Fibroblast of pulmonary artery (primary cell): ENCODE data around the gene ANKRD23.

Source experiments
- DNase-seq: peaks from one replicate; pipeline ENCODE4 v3.0.0-alpha.2; 2010; ENCODE audit warnings: low read depth
- H3K4me3 ChIP-seq: replicated peaks from 2 replicates; pipeline ENCODE4 v1.5.1; 2011; ENCODE audit warnings: low read depth, mild to moderate bottlenecking, control low read depth, low read length, moderate library complexity
- TF ChIP-seq, protein P1 (sequence below): IDR thresholded peaks from 2 replicates; pipeline ENCODE4 v1.5.1; 2011; ENCODE audit warnings: mild to moderate bottlenecking, control low read depth, low read length, inconsistent platforms; ENCODE audit errors: missing control alignments

Gene ANKRD23

DNA sequence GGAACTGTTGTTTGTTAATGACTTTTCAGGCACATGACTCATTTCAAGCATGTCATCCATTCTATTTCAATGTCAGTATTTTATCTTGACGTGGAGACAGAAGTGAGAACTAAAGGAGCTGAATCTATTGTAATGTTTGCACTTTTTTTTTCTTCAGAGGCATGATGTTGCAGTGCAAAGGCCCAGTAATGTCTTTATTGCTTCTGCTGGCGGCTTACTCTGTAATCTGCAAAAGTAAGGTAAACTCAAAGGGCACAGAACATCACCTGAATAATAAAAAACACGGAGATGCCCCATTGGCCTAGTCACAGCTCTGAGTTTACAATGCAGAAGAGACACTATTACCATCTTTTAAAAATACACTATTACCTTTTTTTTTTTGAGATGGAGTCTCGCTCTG is 30.2 kb downstream of the ANKRD23 start:
- TF ChIP-seq, protein P1, sequence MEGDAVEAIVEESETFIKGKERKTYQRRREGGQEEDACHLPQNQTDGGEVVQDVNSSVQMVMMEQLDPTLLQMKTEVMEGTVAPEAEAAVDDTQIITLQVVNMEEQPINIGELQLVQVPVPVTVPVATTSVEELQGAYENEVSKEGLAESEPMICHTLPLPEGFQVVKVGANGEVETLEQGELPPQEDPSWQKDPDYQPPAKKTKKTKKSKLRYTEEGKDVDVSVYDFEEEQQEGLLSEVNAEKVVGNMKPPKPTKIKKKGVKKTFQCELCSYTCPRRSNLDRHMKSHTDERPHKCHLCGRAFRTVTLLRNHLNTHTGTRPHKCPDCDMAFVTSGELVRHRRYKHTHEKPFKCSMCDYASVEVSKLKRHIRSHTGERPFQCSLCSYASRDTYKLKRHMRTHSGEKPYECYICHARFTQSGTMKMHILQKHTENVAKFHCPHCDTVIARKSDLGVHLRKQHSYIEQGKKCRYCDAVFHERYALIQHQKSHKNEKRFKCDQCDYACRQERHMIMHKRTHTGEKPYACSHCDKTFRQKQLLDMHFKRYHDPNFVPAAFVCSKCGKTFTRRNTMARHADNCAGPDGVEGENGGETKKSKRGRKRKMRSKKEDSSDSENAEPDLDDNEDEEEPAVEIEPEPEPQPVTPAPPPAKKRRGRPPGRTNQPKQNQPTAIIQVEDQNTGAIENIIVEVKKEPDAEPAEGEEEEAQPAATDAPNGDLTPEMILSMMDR: no peak
- no peak overlapping the region for H3K4me3 ChIP-seq
- no peak for DNase-seq

GRCh38 chr2:96811917-96812316 is 31.9 kb downstream of the ANKRD23 start:
- DNase-seq: peak; percentile 44
- TF ChIP-seq, protein P1: no peak
- H3K4me3 ChIP-seq: no peak overlapping the region

DNA sequence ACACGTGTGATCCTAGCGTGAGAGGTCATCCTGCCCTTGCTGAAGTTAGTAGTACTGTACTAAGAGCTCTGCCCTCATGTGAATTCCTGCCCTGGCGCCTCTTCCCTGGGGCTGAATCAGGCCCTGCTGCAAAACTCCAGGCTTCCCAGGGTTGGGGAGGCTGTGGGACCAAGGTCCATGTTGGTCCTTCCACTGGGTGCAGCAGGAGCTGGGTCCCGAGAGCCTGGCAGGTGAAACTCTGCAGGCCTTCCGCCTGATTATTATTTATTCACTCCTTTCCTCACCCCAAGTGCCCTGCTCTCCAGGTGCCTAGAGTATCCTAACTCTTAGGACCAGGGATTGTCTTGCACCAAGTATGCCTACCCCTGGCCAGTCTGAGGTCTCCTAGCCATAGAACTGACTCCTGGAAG is 33.0 kb downstream of the ANKRD23 start:
- H3K4me3 ChIP-seq: no peak overlapping the region
- DNase-seq: no peak
- TF ChIP-seq, protein P1: no peak

DNA sequence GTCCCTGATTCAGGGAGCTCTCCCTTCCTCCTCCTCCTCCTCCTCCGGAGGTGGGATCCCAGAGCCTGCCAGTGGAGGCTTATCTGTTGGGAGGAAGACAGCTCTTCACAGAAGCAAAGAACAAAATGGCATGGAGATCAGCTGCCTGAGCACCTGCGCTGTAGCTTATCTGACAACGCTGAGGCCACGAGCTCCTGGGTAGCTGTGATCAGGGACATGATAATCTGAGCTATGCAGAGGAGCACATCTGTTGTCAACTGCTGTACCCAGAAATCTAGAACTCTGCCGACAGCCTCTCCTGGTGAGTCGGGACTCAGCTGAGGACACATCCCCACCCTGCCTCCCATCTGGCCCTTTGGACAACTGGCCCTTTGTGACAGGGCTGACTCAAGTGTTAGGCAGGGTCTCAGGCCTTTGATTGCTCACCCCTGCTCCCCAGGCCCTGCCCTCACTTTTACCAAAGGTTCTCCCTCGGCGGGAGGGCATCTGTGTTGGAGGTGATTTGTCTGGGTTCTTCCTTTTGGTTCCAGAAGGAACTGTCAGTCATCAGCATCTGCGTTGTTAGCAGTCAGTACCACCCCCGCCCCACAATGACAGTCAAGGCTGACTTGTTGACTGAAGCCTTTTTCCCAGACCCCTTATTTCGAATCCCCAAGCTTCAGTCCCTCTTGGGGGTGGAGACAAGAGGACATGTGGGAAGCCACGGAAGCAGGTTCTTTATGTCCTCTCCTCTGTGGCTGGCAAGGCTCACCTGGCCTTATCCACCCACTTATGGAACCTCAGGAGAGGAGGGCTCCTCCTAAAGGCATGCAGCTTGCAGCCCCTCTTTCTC is 33.7 kb downstream of the ANKRD23 start:
- H3K4me3 ChIP-seq: no peak overlapping the region
- TF ChIP-seq, protein P1: no peak
- DNase-seq: no peak

- DNase-seq: no peak
- TF ChIP-seq, protein P1: no peak
- H3K4me3 ChIP-seq: no peak overlapping the region
These were observed 34.5 kb downstream of the ANKRD23 start for GRCh38 chr2:96809216-96809882.

DNA sequence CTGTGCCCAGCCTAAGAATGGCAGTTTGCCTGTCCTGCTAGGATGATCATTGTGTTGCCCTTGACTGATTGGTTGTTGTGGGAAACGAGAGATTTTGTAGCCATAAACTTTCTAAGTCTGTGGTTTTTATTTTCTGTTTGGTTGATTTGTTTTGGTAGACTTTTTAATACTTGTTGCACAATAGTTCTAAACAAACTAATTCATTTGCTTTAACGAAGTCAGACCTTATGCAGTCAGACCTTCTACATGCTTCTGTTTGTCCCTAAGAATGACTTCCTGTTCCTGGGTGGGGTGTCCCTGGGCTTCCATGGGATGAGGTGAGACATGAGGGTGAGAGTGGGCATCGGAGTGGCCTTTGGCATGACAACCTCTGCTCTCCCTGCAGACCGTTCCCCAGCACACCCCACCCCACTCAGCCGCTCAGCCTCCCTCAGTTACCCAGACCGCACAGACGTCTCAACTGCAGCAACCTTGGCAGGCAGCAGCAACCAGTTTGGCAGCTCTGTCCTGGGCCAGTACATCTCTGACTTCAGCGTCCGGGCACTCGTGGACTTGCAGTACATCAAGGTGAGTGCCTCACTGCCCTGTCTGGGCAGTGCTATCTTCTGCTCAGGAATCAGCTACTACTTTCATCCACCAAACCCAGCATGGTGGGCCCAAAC is 35.5 kb downstream of the ANKRD23 start:
- no peak overlapping the region for H3K4me3 ChIP-seq
- no peak for DNase-seq
- TF ChIP-seq, protein P1: no peak
